ENCODE measurements around the gene TMEM254.
"Not testable (repeated sequence)": the region's sequence is repeated elsewhere in the genome, so short reads cannot be mapped to it uniquely, and the experiment has no call there.

TMEM254 gene

GRCh38 chr10:80077869-80078447 lies 507 bp upstream of the TMEM254 start:
- DNase-seq (ENCODE audit: low read depth) = no peak

GRCh38 chr10:80079312-80079719 lies 851 bp downstream of the TMEM254 start:
- no peak for DNase-seq (ENCODE audit: low read depth)

- DNase-seq (ENCODE audit: low read depth) = no peak
Observed at GRCh38 chr10:80081026-80081425, 2.6 kb downstream of the TMEM254 start.

- no peak for DNase-seq (ENCODE audit: low read depth)
Observed at GRCh38 chr10:80081801-80082750, 3.6 kb downstream of the TMEM254 start.

- no peak for DNase-seq (ENCODE audit: low read depth)
Observed at GRCh38 chr10:80090121-80090520, 11.7 kb downstream of the TMEM254 start.

DNA sequence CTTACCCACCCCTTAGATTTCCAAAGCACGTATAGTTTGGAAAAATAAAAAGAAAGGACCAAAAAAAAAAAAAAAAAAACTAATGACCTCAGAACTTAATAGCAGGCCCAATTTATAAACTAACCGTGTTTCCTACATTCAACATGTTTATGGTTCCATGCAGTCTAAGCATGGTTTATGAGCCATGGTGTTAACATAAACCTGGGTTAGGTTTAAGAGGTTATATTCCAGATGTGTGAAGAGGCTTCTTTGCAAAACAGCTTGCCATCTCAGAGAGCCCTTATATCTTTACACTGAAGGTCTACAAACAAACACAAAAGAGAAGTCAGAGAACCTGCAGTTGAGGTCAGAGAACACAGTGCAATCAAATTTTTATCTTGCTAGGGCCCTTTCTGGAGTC lies 15.8 kb downstream of the TMEM254 start:
- DNase-seq (ENCODE audit: low read depth) = no peak

GRCh38 chr10:80098272-80098671 lies 19.8 kb downstream of the TMEM254 start:
- not testable (repeated sequence) for DNase-seq (ENCODE audit: low read depth)

DNA sequence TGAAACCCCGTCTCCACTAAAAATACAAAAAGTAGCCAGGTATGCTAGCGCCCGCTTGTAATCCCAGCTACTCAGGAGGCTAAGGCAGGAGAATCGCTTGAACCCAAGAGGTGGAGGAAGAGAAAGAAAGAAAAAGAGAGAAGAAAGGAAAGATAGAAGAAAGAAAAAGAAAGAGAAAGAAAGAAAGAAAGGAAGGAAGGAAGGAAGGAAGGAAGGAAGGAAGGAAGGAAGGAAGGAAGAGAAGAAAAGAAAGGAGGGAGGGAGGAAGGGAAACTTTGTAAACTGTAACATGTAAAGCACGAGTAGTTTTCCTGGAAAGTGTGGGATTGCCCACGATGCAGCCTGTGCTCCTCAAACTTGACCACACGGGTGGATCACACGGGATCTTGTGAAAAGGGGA lies 20.8 kb downstream of the TMEM254 start:
- DNase-seq (ENCODE audit: low read depth) = not testable (repeated sequence)

DNA sequence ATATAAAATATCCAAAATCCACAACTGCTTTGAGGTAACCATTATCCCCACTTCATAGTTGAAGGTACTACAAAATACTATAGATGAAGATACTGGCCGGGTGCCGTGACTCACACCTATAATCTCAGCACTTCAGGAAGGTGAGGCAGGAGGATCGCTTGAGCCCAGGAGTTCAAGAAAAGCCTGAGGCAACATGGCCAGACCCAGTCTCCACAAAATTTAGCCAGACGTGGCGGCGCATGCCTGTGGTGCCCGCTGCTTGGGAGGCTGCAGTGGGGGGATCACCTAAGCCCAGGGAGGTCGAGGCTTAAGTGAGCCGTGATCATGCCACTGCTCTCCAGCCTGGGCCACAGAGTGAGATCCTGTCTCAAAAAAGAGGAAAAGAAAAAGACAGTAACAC lies 21.7 kb downstream of the TMEM254 start:
- no peak for DNase-seq (ENCODE audit: low read depth)

- DNase-seq (ENCODE audit: low read depth) = no peak
Observed at GRCh38 chr10:80100861-80101695, 22.6 kb downstream of the TMEM254 start.

DNA sequence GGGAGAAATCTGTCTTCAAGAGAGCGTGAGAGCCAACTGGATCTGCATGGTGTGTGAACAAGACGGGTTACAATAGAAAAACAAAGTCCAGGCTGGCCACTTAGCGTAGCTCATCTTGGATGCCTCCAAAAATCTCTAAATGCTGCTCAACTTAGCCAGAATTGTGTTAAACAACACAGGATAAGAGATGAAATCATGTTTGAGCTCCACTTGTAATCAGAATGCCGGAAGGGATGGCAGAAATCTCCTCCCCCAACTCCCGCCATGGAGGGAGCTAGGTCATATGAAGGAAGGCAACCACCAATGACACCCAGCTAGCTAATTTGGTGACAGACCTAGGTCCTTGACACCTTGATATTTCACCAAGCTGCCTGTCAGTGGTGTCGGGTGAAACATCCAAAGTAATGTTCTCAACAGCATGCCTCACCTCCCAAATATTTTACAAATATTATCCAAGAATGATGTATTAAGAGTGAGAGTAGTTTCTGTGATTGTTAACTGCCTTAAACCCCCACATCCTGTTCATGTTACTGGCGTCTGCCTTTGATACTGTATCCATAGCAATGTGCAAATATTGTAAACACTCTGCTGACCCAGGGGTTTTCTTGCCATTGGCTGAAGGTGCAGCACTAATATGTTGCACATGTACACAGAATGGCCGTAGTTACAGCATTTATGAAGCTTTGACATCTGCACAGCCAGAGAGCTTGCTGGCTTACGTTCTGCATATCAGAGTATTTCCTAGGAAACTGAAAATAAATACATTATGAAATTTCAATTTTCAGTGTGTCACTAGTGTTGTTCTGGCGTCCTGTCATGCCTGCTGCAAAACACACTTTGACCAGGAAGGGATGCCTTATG lies 25.8 kb downstream of the TMEM254 start:
- peak; percentile 37 for DNase-seq (ENCODE audit: low read depth)

DNA sequence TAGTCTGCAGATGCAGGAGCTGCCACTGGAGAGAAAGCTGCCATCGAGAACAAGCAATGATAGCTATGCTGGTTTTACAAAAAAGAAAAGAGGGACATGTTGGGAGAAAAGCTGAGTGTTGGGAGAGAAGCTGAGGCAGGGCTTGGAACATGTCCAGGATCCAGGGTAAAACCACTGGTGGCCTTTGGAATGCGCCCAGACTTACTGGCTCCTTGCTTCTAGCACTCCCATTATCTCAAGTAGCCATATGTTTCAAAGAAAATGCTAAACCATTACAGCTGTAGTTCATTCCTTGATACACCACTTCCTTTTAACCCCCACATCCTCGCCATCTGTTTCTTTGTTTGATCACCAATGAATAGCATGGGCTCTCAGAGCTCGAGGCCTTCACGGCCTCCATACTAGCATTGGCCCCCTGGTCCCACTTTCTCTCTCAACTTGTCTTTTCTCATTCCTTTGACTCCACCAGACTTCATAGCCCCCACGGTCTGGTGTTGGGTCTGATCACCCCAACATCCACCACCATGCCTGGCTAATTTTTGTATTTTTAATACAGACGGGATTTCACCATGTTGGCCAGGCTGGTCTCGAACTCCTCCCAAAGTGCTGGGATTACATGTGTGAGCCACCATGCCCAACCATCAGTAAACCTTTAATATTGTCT lies 30.2 kb downstream of the TMEM254 start:
- DNase-seq (ENCODE audit: low read depth) = no peak

- DNase-seq (ENCODE audit: low read depth) = no peak
Observed at GRCh38 chr10:80110986-80111385, 32.5 kb downstream of the TMEM254 start.

GRCh38 chr10:80118669-80119068 lies 40.2 kb downstream of the TMEM254 start:
- DNase-seq (ENCODE audit: low read depth) = no peak

DNA sequence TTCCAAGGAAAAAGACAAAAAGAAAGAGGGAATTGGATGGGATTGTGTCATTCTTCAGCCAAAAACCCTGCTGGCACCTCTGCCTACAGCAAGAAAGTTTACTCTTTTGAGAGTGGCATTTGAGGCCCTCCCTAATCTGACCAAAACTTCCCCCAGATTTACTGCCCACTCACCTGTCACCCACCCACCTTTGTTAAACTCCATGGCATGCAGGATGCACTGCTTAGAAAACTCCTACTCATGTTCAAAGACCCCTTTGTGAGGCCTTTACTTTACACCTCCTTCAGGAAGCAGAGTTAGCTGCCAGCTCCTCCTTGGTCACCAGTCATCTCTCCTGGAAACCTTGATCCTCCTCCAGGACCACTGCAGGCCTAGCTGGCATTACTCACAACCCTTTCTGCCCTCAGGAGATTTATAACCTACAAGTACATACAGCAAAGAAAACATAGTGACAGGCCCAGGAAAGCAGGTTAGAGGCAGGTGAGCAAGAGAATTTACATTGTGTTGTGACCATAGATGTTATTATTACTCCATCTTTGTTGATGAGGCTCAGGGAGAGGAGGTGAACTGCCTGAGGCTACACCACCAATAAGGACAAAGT lies 43.7 kb downstream of the TMEM254 start:
- DNase-seq (ENCODE audit: low read depth) = no peak

GRCh38 chr10:80122746-80123145 lies 44.3 kb downstream of the TMEM254 start:
- DNase-seq (ENCODE audit: low read depth) = no peak

DNA sequence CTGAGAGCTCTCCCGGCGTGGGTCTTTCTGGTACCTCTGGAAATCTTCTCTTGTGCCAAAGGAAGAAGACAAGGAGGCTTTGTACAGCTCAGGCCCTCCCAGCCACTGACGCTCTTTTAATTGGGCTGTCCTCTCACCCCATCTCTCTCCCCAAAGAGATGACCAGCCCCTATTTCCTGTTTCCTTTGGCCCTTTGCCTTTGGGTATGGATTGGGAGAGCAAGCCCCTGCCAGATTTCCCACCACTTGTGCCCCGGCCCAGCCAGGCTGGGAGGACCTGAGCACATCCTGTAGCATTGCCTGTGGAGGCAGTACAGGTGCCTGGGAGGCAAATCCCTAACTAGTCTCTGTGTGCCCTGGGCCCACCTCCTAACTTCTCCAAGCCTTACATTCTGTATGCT lies 48.4 kb downstream of the TMEM254 start:
- DNase-seq (ENCODE audit: low read depth) = no peak

DNA sequence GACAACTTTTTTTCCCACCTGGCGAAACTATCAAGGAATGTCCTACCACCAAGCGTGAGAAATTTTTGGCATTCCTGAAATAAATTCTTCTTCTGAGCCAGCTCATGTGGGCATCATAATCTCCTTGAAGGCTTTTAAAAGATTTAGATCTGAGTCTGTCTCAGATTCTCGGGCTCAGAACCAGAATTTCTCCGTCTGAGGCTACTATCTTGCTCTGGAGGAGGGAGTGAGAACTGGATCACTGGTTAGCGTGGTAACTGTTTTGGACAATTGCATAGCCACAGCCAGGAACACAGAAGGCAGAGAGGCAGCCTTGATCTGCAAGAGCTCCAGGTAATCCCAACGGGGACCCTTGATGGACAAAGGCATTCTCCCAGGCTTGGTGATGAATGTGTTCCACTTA lies 53.0 kb downstream of the TMEM254 start:
- DNase-seq (ENCODE audit: low read depth) = no peak

GRCh38 chr10:80132299-80133139 lies 54.1 kb downstream of the TMEM254 start, which contains the start of gene PLAC9:
Gene PLAC9, plus strand, starts transcription at chr10:80132730. Its CDS starts 33 bp downstream, at chr10:80132763.
- DNase-seq (ENCODE audit: low read depth) = no peak

DNA sequence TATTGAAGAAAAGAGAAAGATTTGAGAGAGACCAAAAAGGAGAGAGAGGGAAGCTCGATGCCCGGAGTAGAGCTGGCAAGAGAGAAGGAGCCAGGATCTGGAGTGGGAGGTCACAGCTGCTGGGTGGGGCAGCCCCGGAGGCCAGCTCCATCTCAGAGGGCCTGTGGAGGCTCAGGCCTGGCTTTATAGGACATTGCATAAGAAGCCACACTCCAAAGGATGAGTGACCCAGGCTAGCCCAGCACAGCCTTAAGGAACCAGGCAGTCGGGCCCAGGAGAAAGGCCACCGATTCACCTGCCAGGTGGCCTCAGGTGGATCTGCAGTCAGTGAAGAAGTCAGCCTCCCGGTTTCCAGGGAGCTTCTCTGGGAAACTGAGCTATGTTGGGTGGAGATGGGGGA lies 54.7 kb downstream of the TMEM254 start:
- no peak for DNase-seq (ENCODE audit: low read depth)

Measured in non-pigmented ciliary epithelial cell (primary cell).